SK-N-SH (cell line): ENCODE data around the gene TECPR1. TPM values are rescaled to one million over a fixed set of nuclear protein-coding genes. Genes with fewer than 3 reads are reported as not detected.

Experiments
- CTCF ChIA-PET: fragments of 300-600, 350-600 bp; formaldehyde crosslinking; extraction: SDS; loops from one replicate; lab custom pipeline; 2021; lab: Yijun Ruan, JAX
- POLR2A ChIA-PET: fragments of 350-600 bp; sonication (Branson Sonifier 250); formaldehyde crosslinking; extraction: SDS; loops from one replicate; lab custom pipeline; 2020; ENCODE audit warnings: antibody characterized with exemption, inconsistent platforms; lab: Yijun Ruan, JAX
- DNase-seq: peaks from one replicate; pipeline ENCODE4 v3.0.0; 2012
- H2AFZ ChIP-seq: fragments of 200-600 bp; sonication (generic); 2 replicates; pipeline ENCODE4 v1.8.1; 2016; ENCODE audit warnings: antibody characterized with exemption, mild to moderate bottlenecking, low read depth
- H3F3A ChIP-seq: fragments of 200-600 bp; sonication (generic); replicated peaks from 2 replicates; pipeline ENCODE3; 2016; ENCODE audit warnings: antibody characterized with exemption, mild to moderate bottlenecking; ENCODE audit not compliant: insufficient read depth
- H3K27ac ChIP-seq, 2 experiments: fragments of 200-500 bp in 1 of 2; fragments of 200-600 bp in 1 of 2; sonication (Bioruptor generic) in 1 of 2; sonication (generic), shearing (Covaris generic) in 1 of 2; 2 replicates each; pipeline versions ENCODE4 v1.5.1 to v1.6.1; 2014 to 2016; ENCODE audit warnings: low read depth in 2 of 2, inconsistent platforms in 1 of 2, low read length in 1 of 2, mild to moderate bottlenecking in 1 of 2, mixed read lengths in 1 of 2
- H3K27me3 ChIP-seq: fragments of 200-600 bp; sonication (generic), shearing (Covaris generic); 2 replicates; pipeline ENCODE4 v1.6.1; 2016; ENCODE audit warnings: mixed run types; ENCODE audit not compliant: insufficient read depth
- H3K36me3 ChIP-seq, 2 experiments: fragments of 200-500 bp in 1 of 2; fragments of 200-600 bp in 1 of 2; sonication (Bioruptor generic) in 1 of 2; sonication (generic) in 1 of 2; replicated peaks in 1 of 2; 2 replicates each; pipeline versions ENCODE3 to v1.5.1; 2014 to 2016; ENCODE audit warnings: low read length in 1 of 2, mild to moderate bottlenecking in 1 of 2; ENCODE audit not compliant: insufficient read depth in 2 of 2, control insufficient read depth in 1 of 2
- H3K4me1 ChIP-seq, 2 experiments: fragments of 200-500 bp in 1 of 2; fragments of 200-600 bp in 1 of 2; sonication (Bioruptor generic) in 1 of 2; sonication (generic), shearing (Covaris generic) in 1 of 2; 2 replicates each; pipeline versions ENCODE4 v1.5.1 to v1.6.1; 2014 to 2016; ENCODE audit warnings: low read depth in 1 of 2, low read length in 1 of 2, mixed run types in 1 of 2; ENCODE audit not compliant: insufficient read depth in 2 of 2, control insufficient read depth in 1 of 2
- H3K4me2 ChIP-seq: fragments of 200-600 bp; sonication (generic), shearing (Covaris generic); 2 replicates; pipeline ENCODE4 v1.6.1; 2017; ENCODE audit warnings: mixed run types
- H3K4me3 ChIP-seq, 2 experiments: fragments of 200-500 bp in 1 of 2; fragments of 200-600 bp in 1 of 2; sonication (Bioruptor generic) in 1 of 2; sonication (generic), shearing (Covaris generic) in 1 of 2; 2 replicates each; pipeline versions ENCODE4 v1.5.1 to v1.8.1; 2014 to 2016; ENCODE audit warnings: low read depth in 2 of 2, inconsistent platforms in 1 of 2, low read length in 1 of 2, mild to moderate bottlenecking in 1 of 2, mixed read lengths in 1 of 2, moderate library complexity in 1 of 2
- H3K79me2 ChIP-seq: fragments of 200-600 bp; sonication (generic); 2 replicates; pipeline ENCODE4 v1.8.1; 2017; ENCODE audit warnings: mild to moderate bottlenecking; ENCODE audit not compliant: insufficient read depth
- H3K9ac ChIP-seq: fragments of 200-600 bp; sonication (generic); 2 replicates; pipeline ENCODE4 v1.6.1; 2017; ENCODE audit warnings: mixed run types
- H3K9me2 ChIP-seq: fragments of 200-600 bp; sonication (generic); 2 replicates; pipeline ENCODE4 v1.6.1; 2017; ENCODE audit warnings: mixed run types
- H3K9me3 ChIP-seq: fragments of 200-600 bp; sonication (generic); 2 replicates; pipeline ENCODE4 v1.6.1; 2017; ENCODE audit warnings: mixed run types, mild to moderate bottlenecking, moderate library complexity
- H4K20me1 ChIP-seq: fragments of 200-600 bp; sonication (generic); 2 replicates; pipeline ENCODE4 v1.6.1; 2017; ENCODE audit warnings: mild to moderate bottlenecking, mixed run types; ENCODE audit not compliant: insufficient read depth
- CHD2 ChIP-seq: fragments of 150-350 bp; IDR thresholded peaks from 2 replicates; pipeline ENCODE4 v1.6.1; 2018; ENCODE audit warnings: low read length; ENCODE audit not compliant: partially characterized antibody
- CTCF ChIP-seq: fragments of 200-600 bp; sonication (generic); IDR thresholded peaks from 2 replicates; pipeline ENCODE4 v1.6.1; 2017; ENCODE audit warnings: antibody characterized with exemption, mild to moderate bottlenecking, moderate library complexity
- EZH2phosphoT487 ChIP-seq: fragments of 200-600 bp; sonication (generic); IDR thresholded peaks from 2 replicates; pipeline ENCODE4 v1.6.1; 2017; ENCODE audit warnings: low read depth, mixed run types, mild to moderate bottlenecking, antibody characterized with exemption, moderate library complexity, borderline replicate concordance
- FOXJ3 ChIP-seq: sonication (generic); formaldehyde crosslinking; IDR thresholded peaks from 2 replicates; pipeline ENCODE4 v1.5.1; 2020; ENCODE audit warnings: mild to moderate bottlenecking, missing genetic modification reagents
- GATA2 ChIP-seq: sonication (generic); formaldehyde crosslinking; IDR thresholded peaks from 2 replicates; pipeline ENCODE4 v1.5.0; 2020; ENCODE audit warnings: mild to moderate bottlenecking, missing genetic modification reagents
- MXI1 ChIP-seq: IDR thresholded peaks from 2 replicates; pipeline ENCODE4 v1.6.1; 2012; ENCODE audit warnings: mild to moderate bottlenecking, low read depth, low read length, improper control_type of control experiment
- NRF1 ChIP-seq: IDR thresholded peaks from 2 replicates; pipeline ENCODE4 v1.6.1; 2012; ENCODE audit warnings: low read depth, mild to moderate bottlenecking, low read length
- RFX5 ChIP-seq: IDR thresholded peaks from 2 replicates; pipeline ENCODE4 v1.6.1; 2012; ENCODE audit warnings: mild to moderate bottlenecking, improper control_type of control experiment, low read length
- SIN3A ChIP-seq: IDR thresholded peaks from 2 replicates; pipeline ENCODE4 v1.6.1; 2012; ENCODE audit warnings: low read depth, mild to moderate bottlenecking, low read length, moderate library complexity, borderline replicate concordance
- TAF1 ChIP-seq: IDR thresholded peaks from 2 replicates; pipeline ENCODE4 v1.6.1; 2012; ENCODE audit warnings: low read depth, mild to moderate bottlenecking, low read length, moderate library complexity, borderline replicate concordance
- TCF12 ChIP-seq: IDR thresholded peaks from 2 replicates; pipeline ENCODE4 v1.4.0; 2012
- TEAD4 ChIP-seq: IDR thresholded peaks from 2 replicates; pipeline ENCODE4 v1.4.0; 2012; ENCODE audit warnings: mild to moderate bottlenecking, borderline replicate concordance; ENCODE audit not compliant: insufficient read depth
- USF1 ChIP-seq: IDR thresholded peaks from 2 replicates; pipeline ENCODE4 v1.4.0; 2012; ENCODE audit warnings: low read depth, borderline replicate concordance
- USF2 ChIP-seq: fragments of 150-350 bp; IDR thresholded peaks from 2 replicates; pipeline ENCODE4 v1.6.1; 2017; ENCODE audit warnings: antibody characterized with exemption, low read length, low read depth, borderline replicate concordance
- YY1 ChIP-seq: IDR thresholded peaks from 2 replicates; pipeline ENCODE4 v1.4.0; 2012; ENCODE audit warnings: low read depth, mild to moderate bottlenecking
- WGBS: methylation state at CpG from one replicate; pipeline ENCODE4 v1.1.6; 2017; ENCODE audit warnings: low lambda C conversion rate; 5-methylcytosine and 5-hydroxymethylcytosine counted together
- polyA plus RNA-seq, 3 experiments: library from polyadenylated mRNA; depleted of rRNA; stranded (reverse); fragments of >200 nt; gene quantifications; 2 replicates each; pipeline ENCODE4 v1.2.3, GENCODE V29; 2012
- TF ChIP-seq, protein P1 (sequence below): fragments of 150-350 bp; IDR thresholded peaks from 2 replicates; pipeline ENCODE4 v1.6.1; 2016; ENCODE audit warnings: mild to moderate bottlenecking, low read depth, low read length

The TECPR1 gene
- polyA plus RNA-seq, 1 of the 3 experiments (the other 2 are of a cell fraction) = 6.8 TPM

- TF ChIP-seq USF2 (no peak), NRF1 (no peak), TEAD4 (no peak), RFX5 (no peak), FOXJ3 (CRISPR knock-in tag) (no peak), YY1 (no peak), GATA2 (CRISPR knock-in tag) (no peak)
- TF ChIP-seq, protein P1, sequence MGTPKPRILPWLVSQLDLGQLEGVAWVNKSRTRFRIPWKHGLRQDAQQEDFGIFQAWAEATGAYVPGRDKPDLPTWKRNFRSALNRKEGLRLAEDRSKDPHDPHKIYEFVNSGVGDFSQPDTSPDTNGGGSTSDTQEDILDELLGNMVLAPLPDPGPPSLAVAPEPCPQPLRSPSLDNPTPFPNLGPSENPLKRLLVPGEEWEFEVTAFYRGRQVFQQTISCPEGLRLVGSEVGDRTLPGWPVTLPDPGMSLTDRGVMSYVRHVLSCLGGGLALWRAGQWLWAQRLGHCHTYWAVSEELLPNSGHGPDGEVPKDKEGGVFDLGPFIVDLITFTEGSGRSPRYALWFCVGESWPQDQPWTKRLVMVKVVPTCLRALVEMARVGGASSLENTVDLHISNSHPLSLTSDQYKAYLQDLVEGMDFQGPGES = no peak
These were observed 27.3 kb downstream of the TECPR1 start (continued) for GRCh38 chr7:98224701-98225181.

GRCh38 chr7:98223898-98224700, 27.9 kb downstream of the TECPR1 start:
- Histone ChIP-seq H3K27me3 (no peaks in the 10 kb centered on the region), H3K9ac (no peak overlapping the region), H4K20me1 (no peaks in the 10 kb centered on the region), H3K4me2 (no peak overlapping the region), H3F3A (peaks cover 4% of the 10 kb centered on the region), H2AFZ (no peak overlapping the region), H3K4me3 (no peak overlapping the region), H3K9me2 (no peaks in the 10 kb centered on the region), H3K9me3 (no peaks in the 10 kb centered on the region), H3K27ac (no peak overlapping the region), H3K36me3 (peaks cover 8 to 13% of the 10 kb centered on the region in 2 experiments), H3K79me2 (no peaks in the 10 kb centered on the region), H3K4me1 (no peaks in the 10 kb centered on the region)
- CTCF ChIA-PET = interaction anchor here (0.6 to 1.0 kb wide), 2 partner anchors 203 to 222 kb away, joined by 3 to 4 read pairs; no protein-coding TSS in a partner anchor
- WGBS = 91% methylated on average over 17 of the region's 21 CpGs
- peak; percentile 48 for DNase-seq
- no peak for TF ChIP-seq TCF12
- no peak for TF ChIP-seq CHD2
- TF ChIP-seq TAF1 = no peak
- no peak for TF ChIP-seq USF1
- no peak for TF ChIP-seq MXI1
- TF ChIP-seq SIN3A = no peak
- no peak for TF ChIP-seq FOXJ3 (CRISPR knock-in tag)
- TF ChIP-seq EZH2phosphoT487 = no peak
- no peak for TF ChIP-seq GATA2 (CRISPR knock-in tag)
- TF ChIP-seq, protein P1 = no peak
- no peak for TF ChIP-seq CTCF
- POLR2A ChIA-PET = no interaction called here
